Neural cell (in vitro differentiated cells): ENCODE results near the gene UMAD1. TPM values are rescaled to one million over a fixed set of nuclear protein-coding genes. Genes with fewer than 3 reads are reported as not detected.

Experiments
- H2AFZ ChIP-seq: fragments of 200-600, 300-800 bp; sonication (generic), shearing (Covaris generic); 2 replicates; pipeline ENCODE4 v1.6.0; 2014; ENCODE audit warnings: low read depth, mild to moderate bottlenecking, antibody characterized with exemption, low read length, moderate library complexity
- H3F3A ChIP-seq: fragments of 200-600 bp; shearing (Covaris generic); 2 replicates; pipeline ENCODE4 v1.6.1; 2016; ENCODE audit warnings: mild to moderate bottlenecking, moderate library complexity, mixed read lengths, antibody characterized with exemption, low read length; ENCODE audit not compliant: insufficient read depth, poor library complexity, severe bottlenecking
- H3K27ac ChIP-seq: fragments of 200-600, 300-800 bp; sonication (generic), shearing (Covaris generic); 2 replicates; pipeline ENCODE4 v1.5.1; 2014; ENCODE audit warnings: mild to moderate bottlenecking, low read length, moderate library complexity
- H3K27me3 ChIP-seq: fragments of 300-800, 200-600 bp; sonication (generic), shearing (Covaris generic); 2 replicates; pipeline ENCODE4 v1.6.0; 2014; ENCODE audit warnings: mild to moderate bottlenecking, low read depth, low read length, moderate library complexity; ENCODE audit not compliant: insufficient read depth
- H3K36me3 ChIP-seq: fragments of 300-800, 200-600 bp; sonication (generic), shearing (Covaris generic); 2 replicates; pipeline ENCODE4 v1.5.1; 2014; ENCODE audit warnings: mild to moderate bottlenecking, antibody characterized with exemption, low read length, moderate library complexity; ENCODE audit not compliant: insufficient read depth
- H3K4me2 ChIP-seq: fragments of 300-800, 200-600 bp; sonication (generic), shearing (Covaris generic); 2 replicates; pipeline ENCODE4 v1.6.0; 2014; ENCODE audit warnings: mild to moderate bottlenecking, low read length
- H3K4me3 ChIP-seq: fragments of 300-800, 200-600 bp; sonication (generic), shearing (Covaris generic); 2 replicates; pipeline ENCODE4 v1.5.1; 2014; ENCODE audit warnings: mild to moderate bottlenecking, low read length, moderate library complexity
- H3K79me2 ChIP-seq: fragments of 200-600 bp; shearing (Covaris generic); replicated peaks from 2 replicates; pipeline ENCODE4 v1.6.0; 2014; ENCODE audit warnings: mild to moderate bottlenecking, low read length, moderate library complexity; ENCODE audit not compliant: insufficient read depth
- H3K9ac ChIP-seq: fragments of 300-800, 200-600 bp; sonication (generic), shearing (Covaris generic); 2 replicates; pipeline ENCODE4 v1.6.1; 2016; ENCODE audit warnings: mild to moderate bottlenecking, low read length, mixed read lengths
- H3K9me2 ChIP-seq: fragments of 200-600 bp; shearing (Covaris generic); 2 replicates; pipeline ENCODE4 v1.6.1; 2016; ENCODE audit warnings: mild to moderate bottlenecking, low read length, mixed read lengths; ENCODE audit not compliant: insufficient read depth
- H3K9me3 ChIP-seq: fragments of 200-600, 300-800 bp; sonication (generic), shearing (Covaris generic); 2 replicates; pipeline ENCODE4 v1.6.1; 2016; ENCODE audit warnings: mild to moderate bottlenecking, mixed run types, low read length, moderate library complexity, mixed read lengths
- H4K20me1 ChIP-seq: fragments of 200-600 bp; shearing (Covaris generic); 2 replicates; pipeline ENCODE4 v1.6.1; 2016; ENCODE audit warnings: mild to moderate bottlenecking, mixed run types; ENCODE audit not compliant: insufficient read depth
- EP300 ChIP-seq: fragments of 450-650 bp; conservative IDR thresholded peaks from 2 replicates; pipeline ENCODE4 v1.6.1; 2014; ENCODE audit warnings: antibody characterized with exemption, mild to moderate bottlenecking, moderate library complexity; ENCODE audit not compliant: poor library complexity, severe bottlenecking
- EZH2 ChIP-seq: fragments of 200-600, 300-800 bp; shearing (Covaris generic), sonication (generic); IDR thresholded peaks from 2 replicates; pipeline ENCODE4 v1.6.1; 2014; ENCODE audit warnings: antibody characterized with exemption, low read length, borderline replicate concordance, mild to moderate bottlenecking; ENCODE audit not compliant: insufficient read depth, poor library complexity, severe bottlenecking
- MXI1 ChIP-seq: fragments of 450-650 bp; conservative IDR thresholded peaks from 2 replicates; pipeline ENCODE4 v1.6.1; 2014; ENCODE audit warnings: antibody characterized with exemption, mild to moderate bottlenecking; ENCODE audit not compliant: poor library complexity, severe bottlenecking
- POLR2AphosphoS5 ChIP-seq: IDR thresholded peaks from 2 replicates; pipeline ENCODE4 v1.6.1; 2012
- RAD21 ChIP-seq: fragments of 450-650 bp; conservative IDR thresholded peaks from 2 replicates; pipeline ENCODE4 v1.6.1; 2014; ENCODE audit warnings: antibody characterized with exemption, mild to moderate bottlenecking, moderate library complexity
- SMC3 ChIP-seq: fragments of 450-650 bp; conservative IDR thresholded peaks from 2 replicates; pipeline ENCODE4 v1.6.1; 2014; ENCODE audit warnings: antibody characterized with exemption, mild to moderate bottlenecking, moderate library complexity; ENCODE audit not compliant: poor library complexity
- TAF1 ChIP-seq: IDR thresholded peaks from 2 replicates; pipeline ENCODE4 v1.6.1; 2012; ENCODE audit warnings: low read depth
- polyA plus RNA-seq: library from polyadenylated mRNA; depleted of rRNA; stranded (reverse); fragments of >200 nt; gene quantifications from 2 replicates; pipeline ENCODE4 v1.2.3, GENCODE V29; 2014
- TF ChIP-seq, protein P1 (sequence below): fragments of 450-650 bp; IDR thresholded peaks from 2 replicates; pipeline ENCODE4 v1.5.1; 2014; ENCODE audit warnings: antibody characterized with exemption, mild to moderate bottlenecking, moderate library complexity; ENCODE audit not compliant: poor library complexity, severe bottlenecking
- TF ChIP-seq, protein P2 (sequence below): IDR thresholded peaks from 2 replicates; pipeline ENCODE4 v1.6.1; 2012; ENCODE audit warnings: borderline replicate concordance

UMAD1 gene
- polyA plus RNA-seq, 1 donor from 2014 or later: 14.7 TPM

- H3K36me3 ChIP-seq: no peaks in the 10 kb centered on the region
- no peaks in the 10 kb centered on the region for H4K20me1 ChIP-seq
- H3F3A ChIP-seq: no peaks in the 10 kb centered on the region
- H3K9me3 ChIP-seq: no peaks in the 10 kb centered on the region
- H3K27me3 ChIP-seq: no peaks in the 10 kb centered on the region
- H3K4me2 ChIP-seq: no peak overlapping the region
- H3K9ac ChIP-seq: no peak overlapping the region
- H2AFZ ChIP-seq: no peak overlapping the region
- TF ChIP-seq SMC3 (no peak), TAF1 (no peak), MXI1 (no peak), EZH2 (no peak), RAD21 (no peak), POLR2AphosphoS5 (no peak), EP300 (no peak)
- TF ChIP-seq, protein P1, sequence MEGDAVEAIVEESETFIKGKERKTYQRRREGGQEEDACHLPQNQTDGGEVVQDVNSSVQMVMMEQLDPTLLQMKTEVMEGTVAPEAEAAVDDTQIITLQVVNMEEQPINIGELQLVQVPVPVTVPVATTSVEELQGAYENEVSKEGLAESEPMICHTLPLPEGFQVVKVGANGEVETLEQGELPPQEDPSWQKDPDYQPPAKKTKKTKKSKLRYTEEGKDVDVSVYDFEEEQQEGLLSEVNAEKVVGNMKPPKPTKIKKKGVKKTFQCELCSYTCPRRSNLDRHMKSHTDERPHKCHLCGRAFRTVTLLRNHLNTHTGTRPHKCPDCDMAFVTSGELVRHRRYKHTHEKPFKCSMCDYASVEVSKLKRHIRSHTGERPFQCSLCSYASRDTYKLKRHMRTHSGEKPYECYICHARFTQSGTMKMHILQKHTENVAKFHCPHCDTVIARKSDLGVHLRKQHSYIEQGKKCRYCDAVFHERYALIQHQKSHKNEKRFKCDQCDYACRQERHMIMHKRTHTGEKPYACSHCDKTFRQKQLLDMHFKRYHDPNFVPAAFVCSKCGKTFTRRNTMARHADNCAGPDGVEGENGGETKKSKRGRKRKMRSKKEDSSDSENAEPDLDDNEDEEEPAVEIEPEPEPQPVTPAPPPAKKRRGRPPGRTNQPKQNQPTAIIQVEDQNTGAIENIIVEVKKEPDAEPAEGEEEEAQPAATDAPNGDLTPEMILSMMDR: no peak
- TF ChIP-seq, protein P2, sequence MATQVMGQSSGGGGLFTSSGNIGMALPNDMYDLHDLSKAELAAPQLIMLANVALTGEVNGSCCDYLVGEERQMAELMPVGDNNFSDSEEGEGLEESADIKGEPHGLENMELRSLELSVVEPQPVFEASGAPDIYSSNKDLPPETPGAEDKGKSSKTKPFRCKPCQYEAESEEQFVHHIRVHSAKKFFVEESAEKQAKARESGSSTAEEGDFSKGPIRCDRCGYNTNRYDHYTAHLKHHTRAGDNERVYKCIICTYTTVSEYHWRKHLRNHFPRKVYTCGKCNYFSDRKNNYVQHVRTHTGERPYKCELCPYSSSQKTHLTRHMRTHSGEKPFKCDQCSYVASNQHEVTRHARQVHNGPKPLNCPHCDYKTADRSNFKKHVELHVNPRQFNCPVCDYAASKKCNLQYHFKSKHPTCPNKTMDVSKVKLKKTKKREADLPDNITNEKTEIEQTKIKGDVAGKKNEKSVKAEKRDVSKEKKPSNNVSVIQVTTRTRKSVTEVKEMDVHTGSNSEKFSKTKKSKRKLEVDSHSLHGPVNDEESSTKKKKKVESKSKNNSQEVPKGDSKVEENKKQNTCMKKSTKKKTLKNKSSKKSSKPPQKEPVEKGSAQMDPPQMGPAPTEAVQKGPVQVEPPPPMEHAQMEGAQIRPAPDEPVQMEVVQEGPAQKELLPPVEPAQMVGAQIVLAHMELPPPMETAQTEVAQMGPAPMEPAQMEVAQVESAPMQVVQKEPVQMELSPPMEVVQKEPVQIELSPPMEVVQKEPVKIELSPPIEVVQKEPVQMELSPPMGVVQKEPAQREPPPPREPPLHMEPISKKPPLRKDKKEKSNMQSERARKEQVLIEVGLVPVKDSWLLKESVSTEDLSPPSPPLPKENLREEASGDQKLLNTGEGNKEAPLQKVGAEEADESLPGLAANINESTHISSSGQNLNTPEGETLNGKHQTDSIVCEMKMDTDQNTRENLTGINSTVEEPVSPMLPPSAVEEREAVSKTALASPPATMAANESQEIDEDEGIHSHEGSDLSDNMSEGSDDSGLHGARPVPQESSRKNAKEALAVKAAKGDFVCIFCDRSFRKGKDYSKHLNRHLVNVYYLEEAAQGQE: no peak
- H3K79me2 ChIP-seq: no peaks in the 10 kb centered on the region
- no peak overlapping the region for H3K27ac ChIP-seq
- no peaks in the 10 kb centered on the region for H3K9me2 ChIP-seq
- no peak overlapping the region for H3K4me3 ChIP-seq
Observed at GRCh38 chr7:7671361-7671760, 30.8 kb downstream of the UMAD1 start.

- H4K20me1 ChIP-seq: no peaks in the 10 kb centered on the region
- no peaks in the 10 kb centered on the region for H3K36me3 ChIP-seq
- H3K27me3 ChIP-seq: no peaks in the 10 kb centered on the region
- no peak overlapping the region for H3K27ac ChIP-seq
- no peak overlapping the region for H3K9ac ChIP-seq
- H3F3A ChIP-seq: no peaks in the 10 kb centered on the region
- H3K79me2 ChIP-seq: no peaks in the 10 kb centered on the region
- no peak overlapping the region for H2AFZ ChIP-seq
- no peak overlapping the region for H3K4me2 ChIP-seq
- no peaks in the 10 kb centered on the region for H3K9me3 ChIP-seq
- H3K9me2 ChIP-seq: no peaks in the 10 kb centered on the region
- no peak overlapping the region for H3K4me3 ChIP-seq
- TF ChIP-seq EZH2 (no peak), RAD21 (no peak), MXI1 (no peak), SMC3 (no peak), EP300 (no peak), TAF1 (no peak), POLR2AphosphoS5 (no peak)
- TF ChIP-seq, protein P2: no peak
- TF ChIP-seq, protein P1: no peak
Observed at GRCh38 chr7:7672545-7673239, 32.1 kb downstream of the UMAD1 start.
